Jurkat, Clone E6-1 (cell line): ENCODE data around the gene JDP2.
A peak's percentile ranks its signal among the peaks of the same experiment; 100 is the strongest.

Experiments
- DNase-seq: peaks from one replicate; pipeline ENCODE4 v3.0.0-alpha.2; 2011; ENCODE audit warnings: low read depth, low spot score
- H3K4me3 ChIP-seq: 2 replicates; pipeline ENCODE4 v1.5.1; 2011; ENCODE audit warnings: mild to moderate bottlenecking, low read length, control low read depth, moderate library complexity

Gene JDP2

DNA sequence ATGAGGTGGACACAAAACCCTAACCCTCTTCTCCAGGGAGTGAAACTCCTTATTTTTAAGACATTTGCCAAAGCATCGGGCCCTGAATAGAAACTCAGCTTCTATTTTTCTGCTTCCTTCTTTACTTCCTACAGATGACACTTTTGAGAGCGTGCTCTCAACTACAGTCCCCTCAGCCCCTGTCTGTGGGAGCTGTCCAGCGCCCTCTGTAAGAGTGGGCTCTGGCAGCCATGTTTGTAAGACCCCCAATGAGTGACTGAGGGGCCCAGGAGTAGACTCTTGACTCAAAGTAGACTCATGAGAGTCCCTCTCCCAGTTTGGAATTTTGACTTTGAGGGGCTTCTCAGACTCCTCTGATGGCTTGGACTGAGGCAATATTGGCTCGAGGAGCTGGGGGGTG is 68.9 kb downstream of the JDP2 start:
- no peak overlapping the region for H3K4me3 ChIP-seq
- no peak for DNase-seq

- no peak for DNase-seq
- no peak overlapping the region for H3K4me3 ChIP-seq
Observed at GRCh38 chr14:75497191-75497590, 69.4 kb downstream of the JDP2 start.

GRCh38 chr14:75497701-75498100 is 69.9 kb downstream of the JDP2 start:
- H3K4me3 ChIP-seq, result no peak overlapping the region
- no peak for DNase-seq

GRCh38 chr14:75499084-75499875 is 71.5 kb downstream of the JDP2 start:
- no peak overlapping the region for H3K4me3 ChIP-seq
- DNase-seq, result no peak

DNA sequence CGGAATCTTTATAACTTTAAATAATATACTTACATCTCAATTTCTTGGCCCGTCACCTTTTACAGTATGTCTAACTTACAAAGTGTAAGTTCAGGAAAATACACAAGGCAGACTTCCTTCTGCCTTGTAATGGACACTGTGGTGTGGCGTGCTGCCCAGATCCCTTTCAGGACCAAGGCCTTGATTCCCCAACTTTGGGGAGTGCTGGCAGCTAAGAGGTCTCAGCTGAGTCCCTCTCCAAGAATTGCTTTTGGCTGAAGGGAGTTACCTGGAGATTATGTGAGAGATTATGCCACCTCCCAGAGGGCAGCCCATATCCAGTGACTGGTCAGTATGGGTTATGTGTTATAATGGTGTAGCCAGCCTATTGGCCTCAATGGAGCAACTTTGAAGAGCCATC is 73.3 kb downstream of the JDP2 start:
- H3K4me3 ChIP-seq, result no peak overlapping the region
- DNase-seq, result no peak

DNA sequence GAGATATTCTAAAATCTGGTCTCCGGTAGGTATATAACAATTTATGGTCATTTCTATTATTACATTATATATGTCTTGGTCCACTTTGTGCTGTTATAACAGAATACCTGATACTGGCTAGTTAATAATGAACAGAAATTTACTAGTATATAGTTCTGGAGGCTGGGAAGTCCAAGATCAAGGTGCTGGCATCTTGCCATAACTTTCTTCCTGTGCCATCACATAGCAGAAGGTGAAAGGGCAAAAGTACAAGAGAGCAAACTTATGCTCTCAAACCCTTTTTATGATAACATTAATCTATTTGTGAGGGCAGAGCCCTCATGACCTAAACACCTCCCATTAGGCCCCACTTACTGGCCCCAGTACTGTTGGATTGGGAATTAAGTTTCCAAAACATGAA is 76.6 kb downstream of the JDP2 start:
- no peak overlapping the region for H3K4me3 ChIP-seq

DNA sequence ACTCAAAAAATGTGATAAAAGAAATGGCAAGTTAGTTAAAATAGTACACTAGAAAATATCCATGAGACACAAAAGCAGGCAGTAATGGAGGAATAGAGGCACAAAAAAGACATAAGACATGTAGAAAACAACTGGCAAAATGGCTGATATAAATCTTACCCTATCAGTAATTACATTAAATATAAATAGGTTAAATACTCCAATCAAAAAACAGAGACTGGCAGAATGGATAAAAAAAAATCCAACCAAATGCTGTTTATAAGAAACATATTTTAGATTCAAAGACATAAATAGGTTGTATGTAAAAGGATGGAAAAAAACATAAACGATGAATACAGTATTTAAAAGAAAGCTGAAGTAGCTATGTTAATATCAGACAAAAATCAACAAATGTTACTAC is 79.1 kb downstream of the JDP2 start:
- DNase-seq, result no peak
- no peak overlapping the region for H3K4me3 ChIP-seq

More for the DNA sequence above, 76.6 kb downstream of the JDP2 start:
- no peak for DNase-seq

DNA sequence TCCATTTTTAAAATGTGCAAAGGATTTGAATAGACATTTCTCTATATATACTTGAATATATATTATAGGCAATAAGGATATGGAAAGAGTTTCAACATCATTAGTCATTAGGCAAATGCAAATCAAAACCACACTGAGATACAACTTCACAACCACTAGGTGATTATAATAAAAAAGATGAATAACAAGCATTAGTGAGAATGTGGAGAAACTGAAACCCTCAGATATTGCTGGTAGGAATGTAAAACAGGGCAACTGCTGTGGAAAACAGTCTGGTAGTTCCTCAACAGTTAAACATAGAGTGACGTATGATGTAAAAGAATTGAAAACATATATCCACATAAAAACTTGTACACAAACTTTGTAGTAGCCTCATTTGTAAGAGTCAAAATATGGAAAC is 82.7 kb downstream of the JDP2 start:
- no peak overlapping the region for H3K4me3 ChIP-seq
- no peak for DNase-seq

- H3K4me3 ChIP-seq, result no peak overlapping the region
Observed at GRCh38 chr14:75511201-75511600, 83.4 kb downstream of the JDP2 start.

GRCh38 chr14:75513911-75514672 is 86.3 kb downstream of the JDP2 start:
- H3K4me3 ChIP-seq, result no peak overlapping the region
- DNase-seq, result no peak

More at GRCh38 chr14:75511201-75511600, 83.4 kb downstream of the JDP2 start:
- no peak for DNase-seq

DNA sequence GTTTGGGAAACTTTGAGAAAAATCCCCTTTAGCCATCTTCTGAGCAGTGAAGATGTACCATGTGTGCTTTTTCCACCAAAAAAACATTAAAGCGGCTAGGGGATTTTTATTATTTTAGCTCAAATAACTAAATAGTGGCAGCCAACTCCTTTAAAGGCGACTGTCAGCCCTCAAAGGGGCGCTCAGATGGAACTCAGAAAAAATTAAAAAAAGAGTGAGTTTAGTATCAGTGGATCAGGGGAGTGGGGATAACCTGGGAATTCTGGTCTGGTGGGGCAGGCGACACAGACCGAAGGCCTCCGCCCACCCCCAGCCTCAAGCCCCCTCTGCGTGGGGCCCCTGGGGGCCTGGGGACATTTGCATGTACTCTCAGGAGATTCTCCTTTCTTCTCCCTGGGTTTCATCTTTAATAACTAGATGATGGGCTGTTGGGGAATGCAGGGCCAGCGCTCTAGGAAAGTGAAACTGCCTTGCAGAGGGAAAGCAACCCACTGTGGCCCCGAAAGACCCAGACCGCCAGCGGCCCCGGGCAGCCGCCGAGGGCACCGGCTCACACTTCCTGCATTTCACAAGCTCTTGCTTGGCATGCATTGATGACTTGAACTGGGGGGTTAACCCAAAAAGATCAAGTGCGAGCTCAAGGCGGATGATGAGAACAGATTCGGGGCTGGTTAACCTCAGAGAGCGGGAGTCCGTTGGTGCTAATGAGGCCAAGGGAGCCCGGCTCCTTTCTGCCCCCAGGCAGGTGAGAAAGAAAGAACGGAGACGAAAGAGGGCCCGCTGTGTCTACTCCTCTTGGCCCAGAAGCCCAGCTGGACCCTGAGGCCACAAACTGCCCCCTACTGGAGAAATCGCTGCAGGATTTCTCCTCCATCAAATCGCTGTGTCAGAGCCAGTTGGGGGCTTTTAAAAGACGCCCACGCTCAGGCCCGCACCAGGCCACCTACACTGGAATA is 87.1 kb downstream of the JDP2 start:
- DNase-seq, result no peak
- no peak overlapping the region for H3K4me3 ChIP-seq

- no peak overlapping the region for H3K4me3 ChIP-seq
- DNase-seq, result no peak
Observed at GRCh38 chr14:75515629-75515996, 87.8 kb downstream of the JDP2 start.

DNA sequence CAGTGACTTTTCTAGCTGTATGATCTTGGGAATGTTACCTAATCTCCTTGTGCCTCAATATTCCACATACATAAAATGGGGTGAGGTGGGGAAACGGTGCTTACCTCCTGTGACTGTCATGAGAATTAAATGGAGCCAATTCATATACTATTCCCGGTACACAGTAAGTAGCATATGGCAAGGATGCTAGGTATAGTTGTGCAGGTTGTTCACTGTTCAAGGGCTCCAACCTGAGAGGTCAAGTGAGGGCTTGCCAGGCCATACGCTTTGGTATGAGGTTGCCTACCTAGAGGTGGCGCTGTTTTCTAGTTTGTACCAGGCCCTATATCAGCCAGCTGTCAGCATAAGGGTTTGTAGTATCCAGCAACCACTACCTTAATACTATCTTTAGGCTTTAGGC is 90.8 kb downstream of the JDP2 start:
- no peak for DNase-seq
- no peak overlapping the region for H3K4me3 ChIP-seq

- DNase-seq, result no peak
- H3K4me3 ChIP-seq, result no peak overlapping the region
Observed at GRCh38 chr14:75519394-75519793, 91.6 kb downstream of the JDP2 start.

- no peak overlapping the region for H3K4me3 ChIP-seq
Observed at GRCh38 chr14:75519826-75520728, 92.3 kb downstream of the JDP2 start.

GRCh38 chr14:75520852-75521251 is 93.0 kb downstream of the JDP2 start:
- H3K4me3 ChIP-seq, result no peak overlapping the region
- DNase-seq, result no peak

More at GRCh38 chr14:75519826-75520728, 92.3 kb downstream of the JDP2 start:
- no peak for DNase-seq

DNA sequence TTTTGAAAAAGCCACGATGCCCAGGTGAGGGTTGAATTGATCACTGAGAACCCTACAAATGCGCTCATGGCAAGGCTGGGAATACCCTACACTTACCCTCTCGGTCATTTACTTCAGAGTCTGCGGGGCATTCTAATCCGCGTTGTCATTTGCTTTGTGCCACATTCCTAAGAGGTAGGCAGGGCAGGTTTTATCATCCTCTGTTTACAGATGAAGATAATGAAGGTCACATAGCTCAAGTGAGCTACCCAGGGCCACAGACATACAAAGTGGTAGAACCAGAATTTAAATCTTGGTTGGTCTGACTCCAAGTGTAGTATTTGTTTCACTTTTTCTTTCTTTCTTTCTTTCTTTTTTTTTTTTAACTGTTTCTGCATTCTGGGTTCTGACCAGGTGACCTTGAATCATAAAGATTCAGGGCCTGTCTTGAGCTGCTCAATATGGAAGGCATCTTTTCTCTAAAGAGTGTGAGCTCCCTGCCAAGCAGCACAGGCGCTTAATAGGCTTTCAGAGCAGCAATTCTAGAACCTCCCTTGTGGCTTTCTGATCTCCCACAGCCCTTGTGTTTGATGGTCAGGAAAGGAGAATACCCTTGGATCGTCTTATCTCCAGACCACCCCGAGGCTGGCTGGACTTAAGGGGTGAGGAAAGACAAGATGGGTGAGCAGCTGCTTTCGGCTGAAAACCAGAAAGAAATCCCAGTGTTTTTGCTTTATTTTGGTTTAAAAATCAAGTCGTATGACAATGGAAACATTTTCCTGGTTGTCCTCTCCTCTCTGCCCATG is 93.8 kb downstream of the JDP2 start:
- no peak for DNase-seq
- H3K4me3 ChIP-seq, result peak overlapping the region; percentile 59
